CD14-positive monocyte (primary cell): ENCODE data around the gene RNU6-9. TPM values are rescaled to one million over a fixed set of nuclear protein-coding genes. Genes with fewer than 3 reads are reported as not detected.

Source experiments
- DNase-seq, 3 donors: peaks; one replicate each; pipeline ENCODE4 v3.0.0-alpha.2; 2011 to 2022
- H2AFZ ChIP-seq: 2 replicates; pipeline ENCODE4 v1.6.0; 2012; ENCODE audit warnings: mild to moderate bottlenecking, low read depth, low read length, inconsistent platforms; ENCODE audit not compliant: insufficient read depth, poor library complexity, severe bottlenecking
- H3K27ac ChIP-seq, 2 donors: 1 replicate in 1 of 2; 2 replicates in 1 of 2; pipeline ENCODE4 v1.5.1; 2012 to 2013; ENCODE audit warnings: low read length in 2 of 2, control low read depth in 1 of 2, inconsistent platforms in 1 of 2, low read depth in 1 of 2, mild to moderate bottlenecking in 1 of 2
- H3K27me3 ChIP-seq, 2 donors: one replicate each; pipeline versions ENCODE4 v1.6.0 to v1.6.1; 2011 to 2013; ENCODE audit warnings: low read length in 2 of 2; ENCODE audit not compliant: control insufficient read depth in 2 of 2, insufficient read depth in 2 of 2
- H3K36me3 ChIP-seq, 2 donors: replicated peaks in 1 of 2; 1 replicate in 1 of 2; 2 replicates in 1 of 2; pipeline versions ENCODE4 v1.5.1 to v1.6.1; 2012 to 2013; ENCODE audit warnings: low read length in 2 of 2, control low read depth in 1 of 2, inconsistent platforms in 1 of 2, mild to moderate bottlenecking in 1 of 2; ENCODE audit not compliant: insufficient read depth in 2 of 2, control insufficient read depth in 1 of 2
- H3K4me1 ChIP-seq, 2 donors: 1 replicate in 1 of 2; 2 replicates in 1 of 2; pipeline versions ENCODE4 v1.5.1 to v1.6.1; 2012 to 2013; ENCODE audit warnings: low read length in 2 of 2, control low read depth in 1 of 2, inconsistent platforms in 1 of 2, mild to moderate bottlenecking in 1 of 2, moderate library complexity in 1 of 2; ENCODE audit not compliant: insufficient read depth in 2 of 2, control insufficient read depth in 1 of 2
- H3K4me2 ChIP-seq: replicated peaks from 2 replicates; pipeline ENCODE3; 2012; ENCODE audit warnings: low read length, moderate library complexity, mild to moderate bottlenecking; ENCODE audit not compliant: poor library complexity, severe bottlenecking; ENCODE audit errors: extremely low read depth
- H3K4me3 ChIP-seq, 3 experiments: fragments of 200-600 bp in 1 of 3; sonication (generic) in 1 of 3; replicated peaks in 1 of 3; 1 replicate in 2 of 3; 2 replicates in 1 of 3; pipeline ENCODE4 v1.5.1; 2011 to 2013; ENCODE audit warnings: low read length in 3 of 3, mild to moderate bottlenecking in 3 of 3, control low read depth in 2 of 3, low read depth in 2 of 3, inconsistent platforms in 1 of 3, moderate library complexity in 1 of 3
- H3K79me2 ChIP-seq: 2 replicates; pipeline ENCODE4 v1.6.0; 2012; ENCODE audit warnings: mild to moderate bottlenecking, control low read depth, inconsistent platforms, low read length, moderate library complexity; ENCODE audit not compliant: insufficient read depth
- H3K9ac ChIP-seq: 2 replicates; pipeline ENCODE4 v1.6.0; 2017; ENCODE audit warnings: low read length, mild to moderate bottlenecking; ENCODE audit not compliant: insufficient read depth, poor library complexity, severe bottlenecking
- H3K9me3 ChIP-seq, 2 donors: replicated peaks in 1 of 2; 1 replicate in 1 of 2; 2 replicates in 1 of 2; pipeline versions ENCODE4 v1.5.1 to v1.6.1; 2012 to 2013; ENCODE audit warnings: low read length in 2 of 2, control low read depth in 1 of 2; ENCODE audit not compliant: control insufficient read depth in 1 of 2, insufficient read depth in 1 of 2
- H4K20me1 ChIP-seq: 2 replicates; pipeline ENCODE4 v1.6.0; 2012; ENCODE audit warnings: mild to moderate bottlenecking, low read length, control low read depth, moderate library complexity; ENCODE audit not compliant: insufficient read depth
- H3K27ac Mint-ChIP-seq, 7 donors: one replicate each; pipeline ENCODE4 v1.8.0; 2020; ENCODE audit warnings: mild to moderate bottlenecking in 7 of 7, mixed read lengths in 7 of 7, moderate library complexity in 6 of 7, inconsistent platforms in 2 of 7
- H3K27me3 Mint-ChIP-seq, 3 donors: one replicate each; pipeline ENCODE4 v1.8.0; 2021 to 2022; ENCODE audit warnings: low read depth in 3 of 3, mild to moderate bottlenecking in 3 of 3, mixed read lengths in 3 of 3, moderate library complexity in 3 of 3, inconsistent platforms in 1 of 3
- H3K36me3 Mint-ChIP-seq, 2 donors: one replicate each; pipeline ENCODE4 v1.8.0; 2020; ENCODE audit warnings: mixed read lengths in 2 of 2, inconsistent platforms in 1 of 2, mild to moderate bottlenecking in 1 of 2
- H3K4me1 Mint-ChIP-seq: one replicate; pipeline ENCODE4 v1.8.0; 2020; ENCODE audit warnings: mild to moderate bottlenecking, mixed read lengths
- H3K4me3 Mint-ChIP-seq, 2 donors: one replicate each; pipeline ENCODE4 v1.8.0; 2020; ENCODE audit warnings: mild to moderate bottlenecking in 2 of 2, mixed read lengths in 2 of 2, moderate library complexity in 1 of 2
- H3K9me3 Mint-ChIP-seq, 7 donors: one replicate each; pipeline ENCODE4 v1.8.0; 2020 to 2022; ENCODE audit warnings: mixed read lengths in 7 of 7, mild to moderate bottlenecking in 6 of 7, moderate library complexity in 6 of 7, inconsistent platforms in 2 of 7
- WGBS: methylation state at CpG from one replicate; pipeline ENCODE4 v1.1.5; 2013; ENCODE audit warnings: missing lambda C conversion rate; ENCODE audit not compliant: insufficient coverage; 5-methylcytosine and 5-hydroxymethylcytosine counted together
- intact Hi-C, 2 donors: fragments of 100-400 bp; cut with micrococcal nuclease; formaldehyde crosslinking; loops; one replicate each; pipeline versions ENCODE4 v1.15.0 to v1.15.1; 2023
- polyA plus RNA-seq, 3 donors: library from polyadenylated mRNA; depleted of rRNA in 1 of 3; unstranded in 2 of 3; stranded (reverse) in 1 of 3; fragments of 300-500 nt in 2 of 3; fragments of >200 nt in 1 of 3; fragmentation: Illumina TruSeq in 2 of 3; gene quantifications; 1 replicate in 2 of 3; 2 replicates in 1 of 3; pipeline ENCODE4 v1.2.3, GENCODE V29; 2012 to 2021
- TF ChIP-seq, protein P1 (sequence below): fragments of 200-600 bp; IDR thresholded peaks from one replicate; pipeline ENCODE4 v1.8.0; 2022; ENCODE audit warnings: antibody characterized with exemption, mild to moderate bottlenecking

RNU6-9 gene
- polyA plus RNA-seq, 3 donors: not detected

- no peaks in the 10 kb centered on the region for H3K9me3 ChIP-seq
- Mint-ChIP-seq H3K27ac (peak overlapping the region in 1 of 7 donors; percentile 56), H3K9me3 (no peaks in the 10 kb centered on the region), H3K4me3 (no peak overlapping the region), H3K4me1 (peaks cover 16% of the 10 kb centered on the region), H3K27me3 (peaks cover 0 to 3% (median 2%) of the 10 kb centered on the region in 3 donors), H3K36me3 (peaks cover 30 to 48% of the 10 kb centered on the region in 2 donors)
- DNase-seq: no peak
- H3K27ac ChIP-seq: no peak overlapping the region
- no peak overlapping the region for H3K4me3 ChIP-seq
- H3K36me3 ChIP-seq: peaks cover 33 to 47% of the 10 kb centered on the region in 2 donors
- intact Hi-C loops: no loop called here
- peaks cover 52% of the 10 kb centered on the region for H4K20me1 ChIP-seq
- WGBS: 80% methylated on average over 9 of the region's 11 CpGs
- H2AFZ ChIP-seq: no peak overlapping the region
- H3K79me2 ChIP-seq: peaks cover 6% of the 10 kb centered on the region
- no peaks in the 10 kb centered on the region for H3K27me3 ChIP-seq
- H3K4me1 ChIP-seq: peaks cover 11 to 16% of the 10 kb centered on the region in 2 donors
- no peak overlapping the region for H3K4me2 ChIP-seq
- TF ChIP-seq, protein P1, sequence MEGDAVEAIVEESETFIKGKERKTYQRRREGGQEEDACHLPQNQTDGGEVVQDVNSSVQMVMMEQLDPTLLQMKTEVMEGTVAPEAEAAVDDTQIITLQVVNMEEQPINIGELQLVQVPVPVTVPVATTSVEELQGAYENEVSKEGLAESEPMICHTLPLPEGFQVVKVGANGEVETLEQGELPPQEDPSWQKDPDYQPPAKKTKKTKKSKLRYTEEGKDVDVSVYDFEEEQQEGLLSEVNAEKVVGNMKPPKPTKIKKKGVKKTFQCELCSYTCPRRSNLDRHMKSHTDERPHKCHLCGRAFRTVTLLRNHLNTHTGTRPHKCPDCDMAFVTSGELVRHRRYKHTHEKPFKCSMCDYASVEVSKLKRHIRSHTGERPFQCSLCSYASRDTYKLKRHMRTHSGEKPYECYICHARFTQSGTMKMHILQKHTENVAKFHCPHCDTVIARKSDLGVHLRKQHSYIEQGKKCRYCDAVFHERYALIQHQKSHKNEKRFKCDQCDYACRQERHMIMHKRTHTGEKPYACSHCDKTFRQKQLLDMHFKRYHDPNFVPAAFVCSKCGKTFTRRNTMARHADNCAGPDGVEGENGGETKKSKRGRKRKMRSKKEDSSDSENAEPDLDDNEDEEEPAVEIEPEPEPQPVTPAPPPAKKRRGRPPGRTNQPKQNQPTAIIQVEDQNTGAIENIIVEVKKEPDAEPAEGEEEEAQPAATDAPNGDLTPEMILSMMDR: no peak
- H3K9ac ChIP-seq: no peak overlapping the region
Measured at GRCh38 chr19:896999-897398, 3.7 kb downstream of the RNU6-9 start.

DNA sequence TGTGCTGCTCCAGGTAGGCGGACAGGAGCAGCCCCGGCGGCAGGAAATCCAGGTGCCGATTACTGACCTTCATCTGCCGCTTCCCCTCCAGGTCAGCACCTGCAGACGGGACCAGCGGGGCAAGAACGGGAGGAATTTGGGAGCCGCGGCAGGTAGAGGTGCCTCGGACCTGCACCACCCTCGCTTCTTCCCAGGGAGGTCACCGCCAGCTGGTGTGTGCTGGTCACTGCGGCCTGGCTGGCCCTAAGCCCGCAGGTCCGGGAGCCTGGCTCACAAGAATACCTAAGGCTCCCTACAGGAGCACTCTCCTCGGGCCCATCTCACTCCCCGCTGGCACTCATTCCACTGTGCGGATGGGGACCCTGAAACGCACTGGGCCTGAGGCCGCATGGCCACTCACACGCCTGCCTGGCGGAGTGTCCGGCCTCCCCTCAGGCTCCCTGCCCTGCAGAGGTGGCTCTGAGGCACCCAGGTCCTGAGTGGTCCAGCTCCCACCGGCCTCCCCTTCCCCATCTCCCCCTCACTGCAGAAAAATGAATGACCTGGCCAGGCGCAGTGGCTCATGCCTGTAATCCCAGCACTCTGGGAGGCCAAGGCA is 4.3 kb downstream of the RNU6-9 start:
- Histone ChIP-seq H3K27ac (no peak overlapping the region), H3K9ac (no peak overlapping the region), H3K4me2 (no peak overlapping the region), H3K27me3 (no peaks in the 10 kb centered on the region), H2AFZ (no peak overlapping the region), H3K4me1 (peaks cover 6 to 11% of the 10 kb centered on the region in 2 donors), H3K4me3 (no peak overlapping the region), H3K9me3 (no peaks in the 10 kb centered on the region), H3K79me2 (peaks cover 3% of the 10 kb centered on the region), H3K36me3 (peaks cover 33 to 49% of the 10 kb centered on the region in 2 donors), H4K20me1 (peaks cover 58% of the 10 kb centered on the region)
- Mint-ChIP-seq H3K36me3 (peaks cover 32 to 54% of the 10 kb centered on the region in 2 donors), H3K4me1 (peaks cover 13% of the 10 kb centered on the region), H3K27ac (peak overlapping the region in 1 of 7 donors; percentile 56), H3K9me3 (no peaks in the 10 kb centered on the region), H3K27me3 (peaks cover 0 to 3% (median 2%) of the 10 kb centered on the region in 3 donors), H3K4me3 (no peak overlapping the region)
- WGBS: 98% methylated on average over 25 of the region's 26 CpGs
- intact Hi-C loops: no loop called here
- no peak for DNase-seq
- TF ChIP-seq, protein P1: peak; percentile 29
